Large intestine (tissue), 3 donors: Measurements from ENCODE around the gene TBL1X. TPM values are rescaled to one million over a fixed set of nuclear protein-coding genes. Genes with fewer than 3 reads are reported as not detected.

Experiments used
- DNase-seq, 2 donors: peaks; one replicate each; pipeline versions ENCODE4 v3.0.0 to v3.0.0-alpha.2; 2013
- H3K27ac ChIP-seq: one replicate; pipeline ENCODE4 v1.5.1; 2013; ENCODE audit warnings: low read length
- H3K27me3 ChIP-seq: 2 replicates; pipeline ENCODE4 v1.6.1; 2013; ENCODE audit warnings: low read length; ENCODE audit not compliant: control insufficient read depth, insufficient read depth
- H3K36me3 ChIP-seq: 2 replicates; pipeline ENCODE4 v1.6.1; 2013; ENCODE audit warnings: low read length; ENCODE audit not compliant: control insufficient read depth, insufficient read depth
- H3K4me1 ChIP-seq: one replicate; pipeline ENCODE4 v1.6.1; 2013; ENCODE audit warnings: low read length; ENCODE audit not compliant: control insufficient read depth, insufficient read depth
- H3K4me3 ChIP-seq: one replicate; pipeline ENCODE4 v1.5.1; 2013; ENCODE audit warnings: low read length
- H3K9me3 ChIP-seq: one replicate; pipeline ENCODE4 v1.6.1; 2013; ENCODE audit warnings: mild to moderate bottlenecking, low read depth, low read length, moderate library complexity; ENCODE audit not compliant: control insufficient read depth
- WGBS: methylation state at CpG from one replicate; pipeline ENCODE4 v1.1.5; 2013; ENCODE audit warnings: low lambda C conversion rate; ENCODE audit not compliant: insufficient coverage; 5-methylcytosine and 5-hydroxymethylcytosine counted together
- polyA plus RNA-seq: library from polyadenylated mRNA; unstranded; fragments of 120-200 nt; gene quantifications from one replicate; pipeline ENCODE4 v1.2.1, GENCODE V29; 2013

Gene TBL1X
- polyA plus RNA-seq, 1 donor, result 9.6 TPM

DNA sequence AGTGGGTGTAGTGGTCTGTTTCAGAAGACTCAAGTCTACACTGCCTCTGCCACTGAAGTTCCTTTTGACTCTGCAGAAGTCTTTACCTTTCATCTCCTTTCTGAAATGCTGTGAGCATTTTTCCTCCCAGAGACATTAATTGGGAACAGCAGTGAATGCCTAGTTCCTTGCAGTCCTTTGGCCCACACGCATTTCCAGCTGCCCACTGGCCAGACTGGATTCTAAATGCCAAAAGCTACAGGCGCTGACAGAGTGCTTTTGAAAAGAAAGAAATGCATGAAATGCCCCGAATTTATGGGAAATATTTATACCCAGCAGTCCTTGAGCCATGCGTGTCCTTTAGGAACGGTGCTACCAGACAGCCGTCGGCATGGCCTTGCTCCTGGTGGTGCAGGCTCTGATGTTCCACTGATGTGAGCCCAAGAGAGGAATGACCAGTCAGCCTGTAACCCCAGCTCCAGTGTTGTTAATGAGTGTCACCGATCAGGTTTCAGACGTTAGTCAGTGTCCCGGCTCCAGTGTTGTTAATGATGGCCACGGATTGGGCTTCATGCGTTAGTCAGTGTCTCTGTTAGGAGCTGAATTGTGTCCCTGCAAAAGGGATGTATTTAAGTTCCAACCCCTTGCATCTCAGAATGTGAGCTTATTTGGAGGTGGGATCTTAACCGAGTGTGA is 132.6 kb downstream of the TBL1X start:
- no peaks in the 10 kb centered on the region for H3K27me3 ChIP-seq
- H3K27ac ChIP-seq, result no peak overlapping the region
- DNase-seq, result no peak
- no peaks in the 10 kb centered on the region for H3K36me3 ChIP-seq
- no peaks in the 10 kb centered on the region for H3K9me3 ChIP-seq
- no peak overlapping the region for H3K4me3 ChIP-seq
- no peaks in the 10 kb centered on the region for H3K4me1 ChIP-seq
- WGBS, result no CpG with 5 or more reads among the region's 13 CpGs

DNA sequence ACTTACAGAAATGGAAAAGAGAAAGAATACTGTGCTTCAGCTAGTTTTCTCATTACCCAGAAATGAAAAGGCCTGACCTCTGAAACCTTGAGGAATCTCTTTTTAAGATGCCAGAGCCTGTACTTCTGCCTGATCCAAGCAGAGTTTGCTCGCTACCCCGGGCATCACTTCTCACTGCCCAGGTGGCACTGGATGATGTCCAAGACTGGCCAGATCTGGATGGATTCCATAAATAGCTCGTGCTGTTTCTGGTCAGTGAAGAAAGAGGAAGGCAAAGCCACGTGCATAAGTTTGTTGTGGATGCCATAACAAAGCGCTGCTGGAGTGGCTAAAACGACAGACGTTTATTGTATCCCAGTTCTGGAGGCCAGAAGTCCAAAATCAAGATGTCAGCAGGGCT is 133.5 kb downstream of the TBL1X start:
- Histone ChIP-seq H3K27me3 (no peaks in the 10 kb centered on the region), H3K36me3 (no peaks in the 10 kb centered on the region), H3K9me3 (no peaks in the 10 kb centered on the region), H3K4me1 (no peaks in the 10 kb centered on the region), H3K27ac (no peak overlapping the region), H3K4me3 (no peak overlapping the region)
- WGBS, result no CpG with 5 or more reads among the region's 7 CpGs
- no peak for DNase-seq

DNA sequence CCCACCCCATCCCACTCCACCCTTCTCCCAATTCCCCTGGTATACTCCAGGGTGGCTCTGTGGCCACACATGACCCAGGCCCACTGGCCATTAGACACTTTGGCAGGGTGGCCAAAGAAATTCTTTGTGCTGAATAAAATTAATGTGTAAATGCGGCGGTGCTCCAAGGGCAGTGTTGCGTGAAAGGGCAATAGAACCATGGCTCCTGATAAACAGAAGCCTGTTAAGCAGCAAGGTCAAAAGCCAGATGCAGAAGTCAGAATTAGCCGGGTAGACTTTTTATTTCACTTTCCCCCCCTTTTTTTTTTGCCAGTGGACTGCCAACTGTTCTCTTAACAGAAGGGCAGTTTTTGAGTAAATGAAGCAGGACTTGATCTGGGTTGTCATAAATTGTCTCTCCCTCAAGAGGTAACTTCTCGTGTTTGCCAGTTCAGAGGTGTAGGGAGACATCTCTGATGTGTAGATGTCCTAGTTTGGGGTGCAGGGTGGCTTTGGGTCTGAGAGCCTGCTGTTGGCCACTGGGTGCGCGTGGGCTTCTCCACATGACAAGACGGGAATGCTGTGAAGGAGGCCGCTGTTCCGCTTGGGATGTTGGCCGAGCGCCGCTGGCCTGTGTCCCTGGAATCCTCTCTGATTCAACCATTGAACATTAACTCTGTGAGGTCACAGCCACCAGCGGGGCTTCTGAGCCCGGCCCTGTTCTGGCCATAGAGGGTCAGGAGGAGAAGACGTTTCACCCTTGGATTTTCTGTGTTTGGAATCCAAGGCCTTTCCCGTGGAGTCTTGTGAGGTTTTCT is 139.5 kb downstream of the TBL1X start:
- Histone ChIP-seq H3K4me1 (peaks cover 5% of the 10 kb centered on the region), H3K27me3 (no peaks in the 10 kb centered on the region), H3K27ac (no peak overlapping the region), H3K36me3 (no peaks in the 10 kb centered on the region), H3K4me3 (no peak overlapping the region), H3K9me3 (peaks cover 2% of the 10 kb centered on the region)
- DNase-seq, result no peak
- WGBS, result no CpG with 5 or more reads among the region's 17 CpGs

- no peaks in the 10 kb centered on the region for H3K36me3 ChIP-seq
- DNase-seq, result no peak
- H3K4me1 ChIP-seq, result peaks cover 5% of the 10 kb centered on the region
- peaks cover 2% of the 10 kb centered on the region for H3K9me3 ChIP-seq
- no CpG with 5 or more reads among the region's 8 CpGs for WGBS
- H3K4me3 ChIP-seq, result no peak overlapping the region
- no peaks in the 10 kb centered on the region for H3K27me3 ChIP-seq
- H3K27ac ChIP-seq, result no peak overlapping the region
Observed at GRCh38 chrX:9604908-9605306, 140.0 kb downstream of the TBL1X start.

DNA sequence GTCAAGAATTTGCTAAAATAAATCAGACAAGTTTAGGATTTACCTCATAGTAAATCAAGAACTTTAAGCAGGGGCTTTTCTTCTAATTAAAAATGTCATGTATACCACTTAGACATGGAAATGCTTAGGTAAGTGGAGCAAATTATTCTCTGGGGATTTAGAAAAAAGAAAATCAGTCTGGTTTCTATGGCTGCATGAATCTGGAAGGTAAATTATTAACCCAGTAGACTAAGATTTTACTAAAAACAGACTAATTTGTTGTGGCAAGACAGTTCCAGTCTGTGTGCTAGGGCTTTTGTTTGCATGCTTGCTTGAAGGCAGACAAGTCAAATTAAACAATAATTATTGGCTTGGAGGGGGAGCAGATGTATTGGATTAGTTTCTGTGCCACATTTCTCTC is 140.6 kb downstream of the TBL1X start:
- H3K36me3 ChIP-seq, result no peaks in the 10 kb centered on the region

DNA sequence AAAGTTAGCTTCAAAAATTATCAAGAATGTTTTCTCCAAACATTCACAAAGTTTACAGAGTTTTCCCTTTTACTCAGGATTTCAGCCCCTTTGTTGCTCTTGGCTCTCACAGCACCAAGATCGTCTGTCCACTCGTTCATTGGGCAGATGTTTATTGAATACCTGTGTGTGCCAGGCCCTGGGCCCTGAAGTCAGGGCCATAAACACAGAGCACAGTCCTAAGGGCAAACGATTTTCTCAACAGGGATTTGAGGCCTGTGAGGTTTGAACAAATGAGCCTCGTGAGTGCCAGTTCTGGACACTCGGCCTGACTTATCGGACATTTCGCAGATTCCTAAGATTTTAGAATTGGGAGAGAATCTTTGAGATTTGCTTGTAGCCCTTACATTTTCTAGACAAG is 142.1 kb downstream of the TBL1X start:
- WGBS, result no CpG with 5 or more reads among the region's 7 CpGs
- Histone ChIP-seq H3K27ac (no peak overlapping the region), H3K4me1 (peaks cover 5% of the 10 kb centered on the region), H3K27me3 (no peaks in the 10 kb centered on the region), H3K4me3 (no peak overlapping the region), H3K9me3 (peaks cover 2% of the 10 kb centered on the region), H3K36me3 (no peaks in the 10 kb centered on the region)
- DNase-seq, result peak; percentile 27 to 35

More for the DNA sequence above, 140.6 kb downstream of the TBL1X start:
- no peak overlapping the region for H3K4me3 ChIP-seq
- peaks cover 5% of the 10 kb centered on the region for H3K4me1 ChIP-seq
- H3K9me3 ChIP-seq, result peaks cover 2% of the 10 kb centered on the region
- DNase-seq, result no peak
- H3K27ac ChIP-seq, result no peak overlapping the region
- H3K27me3 ChIP-seq, result no peaks in the 10 kb centered on the region

DNA sequence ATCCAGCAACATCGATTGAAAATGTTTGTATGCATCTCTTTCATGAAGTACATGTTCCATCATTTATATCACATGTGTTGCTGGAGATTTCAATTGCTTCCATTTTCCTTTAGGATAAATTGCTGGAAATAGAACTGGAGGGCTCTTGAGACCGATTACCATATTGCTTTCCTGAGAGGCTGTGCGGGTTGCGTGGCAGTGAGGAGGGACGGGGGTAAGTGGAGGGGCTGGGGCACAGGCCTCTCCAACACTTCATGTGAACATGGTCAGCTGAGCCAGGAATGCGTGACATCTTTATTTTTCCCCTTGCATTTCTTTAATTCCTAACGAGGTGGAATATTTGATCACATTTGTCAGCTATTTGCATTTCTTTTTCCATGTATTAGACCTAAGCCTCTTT is 144.6 kb downstream of the TBL1X start:
- WGBS, result no CpG with 5 or more reads among the region's 7 CpGs
- no peaks in the 10 kb centered on the region for H3K36me3 ChIP-seq
- peaks cover 2% of the 10 kb centered on the region for H3K9me3 ChIP-seq
- DNase-seq, result no peak
- peaks cover 5% of the 10 kb centered on the region for H3K4me1 ChIP-seq
- H3K27ac ChIP-seq, result no peak overlapping the region
- H3K4me3 ChIP-seq, result no peak overlapping the region
- no peaks in the 10 kb centered on the region for H3K27me3 ChIP-seq

- Histone ChIP-seq H3K27ac (no peak overlapping the region), H3K27me3 (no peaks in the 10 kb centered on the region), H3K36me3 (no peaks in the 10 kb centered on the region), H3K4me1 (peaks cover 5% of the 10 kb centered on the region), H3K4me3 (no peak overlapping the region), H3K9me3 (peaks cover 2% of the 10 kb centered on the region)
- DNase-seq, result no peak
- no CpG with 5 or more reads among the region's 3 CpGs for WGBS
Observed at GRCh38 chrX:9609987-9610386, 145.1 kb downstream of the TBL1X start.

DNA sequence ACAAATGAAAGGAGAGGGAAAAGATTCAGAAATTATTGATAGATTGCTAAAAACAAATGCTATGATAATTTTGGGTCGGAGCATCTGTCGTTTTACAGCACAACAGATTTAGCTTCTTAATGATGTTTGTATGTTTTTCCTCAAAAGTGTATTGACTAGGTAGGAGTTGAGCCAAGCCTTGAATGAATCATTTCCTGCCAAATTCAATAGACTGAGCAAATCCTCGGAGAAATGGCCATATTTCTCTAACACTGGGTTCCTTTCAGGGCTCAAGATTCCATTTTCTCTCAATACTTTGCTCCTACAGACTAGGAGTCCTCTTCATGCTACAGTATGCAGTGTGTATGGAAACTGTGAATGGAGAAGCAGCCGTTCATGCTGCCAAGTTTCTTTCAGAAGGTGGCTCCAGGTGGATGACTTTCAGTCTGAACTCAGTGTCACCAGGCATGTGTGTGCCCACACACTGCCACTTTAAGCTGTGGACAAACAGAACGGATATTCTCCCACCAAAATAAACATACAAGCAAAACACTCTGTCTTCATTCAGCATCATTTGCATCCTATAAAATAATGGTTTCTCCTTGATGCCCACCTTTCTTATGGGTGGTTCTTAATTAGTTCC is 146.0 kb downstream of the TBL1X start:
- Histone ChIP-seq H3K4me1 (peaks cover 5% of the 10 kb centered on the region), H3K27me3 (no peaks in the 10 kb centered on the region), H3K36me3 (no peaks in the 10 kb centered on the region), H3K27ac (no peak overlapping the region), H3K4me3 (no peak overlapping the region), H3K9me3 (peaks cover 1% of the 10 kb centered on the region)
- no CpG with 5 or more reads among the region's 5 CpGs for WGBS
- DNase-seq, result no peak

GRCh38 chrX:9611436-9612145 is 146.7 kb downstream of the TBL1X start:
- Histone ChIP-seq H3K4me3 (no peak overlapping the region), H3K9me3 (no peaks in the 10 kb centered on the region), H3K4me1 (peaks cover 5% of the 10 kb centered on the region), H3K36me3 (no peaks in the 10 kb centered on the region), H3K27me3 (no peaks in the 10 kb centered on the region), H3K27ac (no peak overlapping the region)
- no peak for DNase-seq
- no CpG with 5 or more reads among the region's 16 CpGs for WGBS
